HG02763 (cell line): ENCODE measurements around the gene FATE1.

Experiments used
- ATAC-seq: cut with Tn5 transposase; IDR thresholded peaks from one replicate; pipeline ENCODE4 v1.9.1; 2021; ENCODE audit warnings: mild to moderate bottlenecking, moderate library complexity; ENCODE audit not compliant: unreplicated experiment

FATE1 gene

GRCh38 chrX:151703487-151703886 lies 12.3 kb upstream of the FATE1 start:
- no peak for ATAC-seq

GRCh38 chrX:151704041-151704663 lies 11.7 kb upstream of the FATE1 start:
- ATAC-seq = no peak

- no peak for ATAC-seq
These were observed 7.0 kb upstream of the FATE1 start for GRCh38 chrX:151708821-151709220.

- no peak for ATAC-seq
These were observed 5.4 kb upstream of the FATE1 start for GRCh38 chrX:151710457-151710856.

- no peak for ATAC-seq
These were observed 4.7 kb upstream of the FATE1 start for GRCh38 chrX:151711154-151711553.

GRCh38 chrX:151711787-151712186 lies 4.0 kb upstream of the FATE1 start:
- ATAC-seq = no peak

GRCh38 chrX:151712253-151712652 lies 3.6 kb upstream of the FATE1 start:
- ATAC-seq = no peak

- no peak for ATAC-seq
These were observed 2.0 kb upstream of the FATE1 start for GRCh38 chrX:151713849-151714248.

- no peak for ATAC-seq
These were observed 1.5 kb upstream of the FATE1 start for GRCh38 chrX:151714362-151714761.

GRCh38 chrX:151722241-151722846 lies 6.5 kb downstream of the FATE1 start:
- no peak for ATAC-seq

GRCh38 chrX:151723156-151723760 lies 7.4 kb downstream of the FATE1 start:
- no peak for ATAC-seq

- no peak for ATAC-seq
These were observed 8.9 kb downstream of the FATE1 start for GRCh38 chrX:151724563-151725337.

GRCh38 chrX:151725338-151725614 lies 9.4 kb downstream of the FATE1 start:
- ATAC-seq = no peak

GRCh38 chrX:151726751-151727150 lies 10.9 kb downstream of the FATE1 start:
- no peak for ATAC-seq

GRCh38 chrX:151727346-151727745 lies 11.5 kb downstream of the FATE1 start:
- no peak for ATAC-seq

GRCh38 chrX:151729056-151729725 lies 13.4 kb downstream of the FATE1 start:
- no peak for ATAC-seq

GRCh38 chrX:151734446-151734845 lies 18.6 kb downstream of the FATE1 start, which contains the start of gene CNGA2:
CNGA2 (plus strand) TSS chrX:151734746; CDS start chrX:151738484, 3,738 bp downstream.
- no peak for ATAC-seq

GRCh38 chrX:151735219-151735618 lies 19.4 kb downstream of the FATE1 start:
- ATAC-seq = no peak

GRCh38 chrX:151736685-151737084 lies 20.9 kb downstream of the FATE1 start:
- ATAC-seq = no peak

- ATAC-seq = no peak
These were observed 21.7 kb downstream of the FATE1 start for GRCh38 chrX:151737494-151737893.

- ATAC-seq = no peak
These were observed 22.9 kb downstream of the FATE1 start for GRCh38 chrX:151738751-151739150.
